SU-DHL-6 (cell line): ENCODE measurements around the gene MICAL2.

ENCODE experiments used
- H2AFZ ChIP-seq: fragments of 200-600 bp; sonication (generic); 2 replicates; pipeline ENCODE4 v1.6.1; 2014; ENCODE audit warnings: low read depth, mild to moderate bottlenecking, moderate library complexity, mixed read lengths, antibody characterized with exemption, low read length; ENCODE audit not compliant: severe bottlenecking
- H3F3A ChIP-seq: fragments of 200-600 bp; shearing (Covaris generic); 2 replicates; pipeline ENCODE4 v1.6.0; 2016; ENCODE audit warnings: antibody characterized with exemption, mild to moderate bottlenecking; ENCODE audit not compliant: insufficient read depth
- H3K27ac ChIP-seq: fragments of 200-600 bp; sonication (generic); 2 replicates; pipeline ENCODE4 v1.5.1; 2016; ENCODE audit warnings: low read depth, mild to moderate bottlenecking, low read length, moderate library complexity, mixed read lengths
- H3K27me3 ChIP-seq: fragments of 200-600 bp; sonication (generic), shearing (Covaris generic); 2 replicates; pipeline ENCODE4 v1.6.0; 2014; ENCODE audit warnings: mild to moderate bottlenecking, low read length
- H3K36me3 ChIP-seq: fragments of 200-600 bp; sonication (generic); 2 replicates; pipeline ENCODE4 v1.6.1; 2014; ENCODE audit warnings: mild to moderate bottlenecking, low read length, mixed read lengths
- H3K4me2 ChIP-seq: fragments of 300-600, 200-600 bp; shearing (Covaris generic), sonication (generic); 2 replicates; pipeline ENCODE4 v1.6.0; 2014; ENCODE audit warnings: low read length, low read depth, mild to moderate bottlenecking; ENCODE audit not compliant: poor library complexity, severe bottlenecking
- H3K4me3 ChIP-seq: fragments of 200-600 bp; sonication (generic); 2 replicates; pipeline ENCODE4 v1.5.1; 2014; ENCODE audit warnings: antibody characterized with exemption, low read length, mild to moderate bottlenecking, mixed read lengths; ENCODE audit not compliant: insufficient read depth, poor library complexity, severe bottlenecking
- H3K79me2 ChIP-seq: fragments of 200-600 bp; sonication (generic); 2 replicates; pipeline ENCODE4 v1.6.1; 2014; ENCODE audit warnings: mild to moderate bottlenecking, low read length, moderate library complexity; ENCODE audit not compliant: insufficient read depth
- H3K9ac ChIP-seq: fragments of 200-600 bp; sonication (generic); 2 replicates; pipeline ENCODE4 v1.7.0; 2014; ENCODE audit warnings: mild to moderate bottlenecking, low read length
- H3K9me2 ChIP-seq: fragments of 200-600 bp; sonication (generic); replicated peaks from 2 replicates; pipeline ENCODE4 v1.6.1; 2014; ENCODE audit warnings: low read length; ENCODE audit not compliant: insufficient read depth
- H3K9me3 ChIP-seq: fragments of 200-600 bp; sonication (generic); 2 replicates; pipeline ENCODE4 v1.6.1; 2014; ENCODE audit warnings: low read length, mixed read lengths; ENCODE audit not compliant: insufficient read depth
- H4K20me1 ChIP-seq: fragments of 200-600 bp; sonication (generic); 2 replicates; pipeline ENCODE4 v1.6.1; 2014; ENCODE audit warnings: low read depth, mild to moderate bottlenecking, antibody characterized with exemption, low read length, moderate library complexity, mixed read lengths
- CTCF ChIP-seq: fragments of 200-600 bp; sonication (generic); IDR thresholded peaks from one replicate; pipeline ENCODE4 v1.5.1; 2017; ENCODE audit warnings: antibody characterized with exemption, mild to moderate bottlenecking, low read length, moderate library complexity; ENCODE audit not compliant: insufficient read depth, poor library complexity, severe bottlenecking
- EZH2phosphoT487 ChIP-seq: fragments of 200-600 bp; sonication (generic), shearing (Covaris generic); conservative IDR thresholded peaks from 2 replicates; pipeline ENCODE4 v1.6.1; 2018; ENCODE audit warnings: mild to moderate bottlenecking, antibody characterized with exemption, low read length, moderate library complexity, mixed read lengths

The MICAL2 gene

GRCh38 chr11:12266943-12267342 is 156.6 kb downstream of the MICAL2 start:
- no peak for TF ChIP-seq CTCF
- TF ChIP-seq EZH2phosphoT487: no peak
- Histone ChIP-seq H3K27ac (no peak overlapping the region), H3K4me2 (no peak overlapping the region)

GRCh38 chr11:12267921-12268320 is 157.5 kb downstream of the MICAL2 start:
- Histone ChIP-seq H3K27me3 (no peaks in the 10 kb centered on the region), H3K36me3 (no peaks in the 10 kb centered on the region), H3K79me2 (no peaks in the 10 kb centered on the region), H2AFZ (no peak overlapping the region), H3K4me3 (no peak overlapping the region), H4K20me1 (no peaks in the 10 kb centered on the region), H3K9ac (no peak overlapping the region), H3K9me2 (no peaks in the 10 kb centered on the region), H3F3A (no peaks in the 10 kb centered on the region), H3K9me3 (no peaks in the 10 kb centered on the region), H3K27ac (no peak overlapping the region), H3K4me2 (no peak overlapping the region)
- TF ChIP-seq EZH2phosphoT487 (no peak), CTCF (no peak)

More at GRCh38 chr11:12266943-12267342, 156.6 kb downstream of the MICAL2 start:
- H3K9me2 ChIP-seq: no peaks in the 10 kb centered on the region
- H3K36me3 ChIP-seq: no peaks in the 10 kb centered on the region
- H3K4me3 ChIP-seq: no peak overlapping the region
- H3K79me2 ChIP-seq: no peaks in the 10 kb centered on the region
- no peaks in the 10 kb centered on the region for H3K9me3 ChIP-seq
- no peaks in the 10 kb centered on the region for H3K27me3 ChIP-seq
- no peaks in the 10 kb centered on the region for H3F3A ChIP-seq
- no peaks in the 10 kb centered on the region for H4K20me1 ChIP-seq
- no peak overlapping the region for H3K9ac ChIP-seq
- H2AFZ ChIP-seq: no peak overlapping the region

DNA sequence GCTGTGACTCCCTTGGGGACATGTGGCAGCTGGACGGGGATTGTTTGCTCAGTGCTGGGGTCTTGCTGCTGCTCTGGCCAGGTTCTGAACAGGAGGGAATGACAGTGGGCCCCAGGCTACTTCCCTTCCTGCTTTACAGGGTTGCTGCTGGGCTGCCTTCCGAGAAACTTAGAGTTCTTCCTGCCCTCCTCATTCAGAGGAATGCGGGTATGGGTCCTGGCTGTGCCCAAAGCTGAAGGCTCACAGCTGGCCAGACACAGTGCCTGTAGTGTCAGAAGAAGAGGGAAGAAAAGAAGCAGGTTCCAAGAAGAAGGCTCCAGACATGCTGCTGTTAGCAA is 158.7 kb downstream of the MICAL2 start:
- Histone ChIP-seq H3K9me3 (no peaks in the 10 kb centered on the region), H3K36me3 (no peaks in the 10 kb centered on the region), H3K9ac (no peak overlapping the region), H4K20me1 (no peaks in the 10 kb centered on the region), H3K4me3 (no peak overlapping the region), H2AFZ (no peak overlapping the region), H3F3A (no peaks in the 10 kb centered on the region), H3K4me2 (no peak overlapping the region), H3K79me2 (no peaks in the 10 kb centered on the region), H3K9me2 (no peaks in the 10 kb centered on the region), H3K27ac (no peak overlapping the region), H3K27me3 (no peaks in the 10 kb centered on the region)
- TF ChIP-seq EZH2phosphoT487 (no peak), CTCF (no peak)
